HG03442 (cell line): Measurements from ENCODE around the gene ZFPM1.

Source experiments
- ATAC-seq: cut with Tn5 transposase; IDR thresholded peaks from one replicate; pipeline ENCODE4 v1.9.1; 2021; ENCODE audit warnings: mild to moderate bottlenecking, moderate library complexity; ENCODE audit not compliant: unreplicated experiment

ZFPM1 gene

DNA sequence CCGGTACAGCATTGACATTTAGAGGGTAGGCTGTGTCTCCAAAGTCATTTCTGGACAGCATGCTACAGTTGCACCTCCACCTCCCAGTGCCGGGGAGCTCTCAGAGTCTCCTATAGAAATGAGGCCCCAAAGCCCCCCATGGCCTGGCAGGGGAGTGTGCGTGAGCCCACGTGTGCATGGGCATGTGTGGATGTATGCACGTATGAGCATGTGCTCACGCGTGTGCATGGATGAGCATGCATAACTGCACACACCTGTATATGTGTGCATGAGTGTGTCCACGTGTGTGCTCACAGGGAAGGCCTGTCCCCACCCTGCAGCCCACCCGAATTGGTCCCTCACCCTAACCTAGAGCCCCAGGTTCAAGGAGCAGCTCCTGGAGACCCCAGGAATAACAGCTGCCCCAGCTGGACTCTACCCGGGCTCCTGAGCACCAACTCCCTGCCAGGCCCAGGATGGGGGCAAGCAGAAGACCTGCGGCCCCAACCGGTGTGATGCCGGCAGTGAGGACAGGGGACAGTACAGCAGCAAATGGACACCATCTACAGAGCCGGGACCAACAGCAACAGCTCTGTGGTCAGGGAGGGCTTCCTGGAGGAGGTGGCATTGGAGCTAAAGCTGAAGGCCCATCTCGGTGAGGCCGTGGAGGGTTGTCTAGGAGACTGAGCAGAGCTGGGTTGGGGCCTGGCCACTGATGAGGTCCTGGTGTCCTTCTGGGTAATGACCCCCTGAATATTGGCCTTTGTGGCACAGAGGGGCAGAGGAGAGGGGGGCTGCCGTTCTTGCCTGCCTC is 35.2 kb upstream of the ZFPM1 start:
- no peak for ATAC-seq

DNA sequence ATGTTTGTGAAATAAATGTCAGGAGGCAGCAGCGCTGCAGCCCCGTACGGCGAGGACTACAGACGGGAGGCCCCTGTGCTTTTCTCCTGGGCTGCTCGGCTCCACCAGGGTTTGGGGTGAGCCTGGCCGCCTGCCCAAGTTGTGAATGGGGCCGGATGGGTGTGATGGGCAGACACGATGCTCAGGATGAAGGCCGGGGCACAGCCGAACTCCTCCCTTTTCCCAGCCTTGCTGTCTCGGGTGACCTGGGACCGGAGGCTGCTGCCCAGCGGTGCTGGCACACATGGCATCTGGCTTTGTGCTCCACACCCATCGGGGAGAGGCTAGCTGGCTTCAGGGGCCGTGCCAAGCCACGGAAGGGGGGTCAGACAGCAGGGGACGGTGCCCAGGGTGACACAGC is 34.2 kb upstream of the ZFPM1 start:
- no peak for ATAC-seq

DNA sequence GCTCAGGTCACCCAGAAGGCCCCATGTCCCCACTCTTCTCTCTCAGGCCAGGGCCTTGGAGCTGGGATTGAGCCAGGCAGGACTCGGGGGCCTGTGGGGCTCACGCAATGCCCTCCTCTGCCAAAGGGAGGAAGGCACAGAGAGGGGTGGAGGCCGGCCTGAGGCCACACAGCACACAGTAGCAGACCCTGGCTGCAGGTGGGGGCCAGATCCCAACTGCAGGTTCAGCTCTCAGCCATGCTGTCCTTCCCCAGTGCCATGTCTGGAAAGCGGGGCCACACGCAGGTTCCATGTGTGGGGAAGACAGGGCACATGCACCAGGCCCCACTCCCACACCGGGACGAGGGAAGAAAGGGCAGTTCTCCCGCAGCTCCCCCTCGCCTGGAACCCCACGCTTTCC is 33.3 kb upstream of the ZFPM1 start:
- no peak for ATAC-seq

DNA sequence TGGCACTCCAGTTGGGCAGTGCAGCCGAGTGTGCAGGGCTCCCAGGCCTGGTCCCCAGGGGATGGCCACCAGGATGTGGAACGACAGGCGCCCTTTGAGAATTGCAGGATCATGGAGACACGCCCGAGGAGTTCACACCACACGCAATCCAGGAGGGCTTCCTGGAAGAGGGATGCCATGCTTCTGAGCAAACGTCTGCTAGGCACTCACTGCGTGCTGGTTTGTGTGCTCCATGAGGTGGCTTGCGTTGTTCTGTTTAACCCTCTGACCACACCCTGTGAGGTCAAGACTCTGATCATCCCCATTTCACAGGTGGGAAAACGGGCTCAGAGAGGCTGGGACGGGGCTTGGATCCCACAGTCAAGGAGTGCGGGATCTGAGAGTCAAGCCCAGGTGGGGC is 32.6 kb upstream of the ZFPM1 start:
- ATAC-seq: no peak

DNA sequence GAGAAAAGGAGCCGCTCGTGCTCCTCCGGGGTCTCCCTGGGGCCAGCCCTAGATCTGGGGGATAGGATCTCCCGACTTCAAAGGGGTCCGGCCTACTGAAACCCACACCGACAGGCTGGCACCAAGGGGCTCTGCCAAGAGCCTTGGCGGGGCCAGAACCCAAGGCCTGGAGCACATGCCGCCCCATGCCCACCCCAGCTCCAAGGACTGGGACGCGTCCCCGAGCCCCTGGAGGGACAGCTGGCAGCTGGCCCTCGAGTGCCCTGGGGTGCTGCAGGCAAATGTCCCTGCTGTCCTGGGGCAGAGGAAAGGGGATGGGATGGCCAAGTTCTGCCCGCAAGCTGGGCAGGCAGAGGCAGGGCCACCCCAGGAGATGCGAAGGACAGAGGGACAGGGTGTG is 31.8 kb upstream of the ZFPM1 start:
- ATAC-seq: no peak

DNA sequence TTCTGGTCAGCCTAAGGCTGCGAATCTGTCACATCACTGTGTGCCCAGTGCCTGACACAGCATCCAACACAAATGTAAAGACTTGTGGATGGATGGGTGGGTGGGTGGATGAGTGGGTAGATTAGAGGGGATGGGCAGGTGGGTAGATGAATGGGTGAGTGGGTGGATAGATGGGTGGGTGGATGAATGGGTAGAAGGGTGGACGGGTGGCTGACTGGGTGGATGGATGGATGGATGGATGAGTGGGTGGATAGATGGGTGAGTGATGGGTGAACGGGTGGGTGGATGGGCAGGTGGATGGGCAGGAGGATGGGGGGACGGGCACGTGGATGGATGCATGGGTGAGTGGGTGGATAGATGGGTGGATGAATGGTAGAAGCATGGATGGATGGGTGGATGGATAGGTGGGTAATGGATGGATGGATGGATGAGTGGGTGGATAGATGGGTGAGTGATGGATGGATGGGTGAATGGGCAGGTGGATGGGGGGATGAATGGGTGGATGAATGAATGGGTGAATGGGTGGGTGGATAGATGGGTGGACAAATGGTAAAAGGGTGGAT is 31.1 kb upstream of the ZFPM1 start:
- ATAC-seq: no peak

DNA sequence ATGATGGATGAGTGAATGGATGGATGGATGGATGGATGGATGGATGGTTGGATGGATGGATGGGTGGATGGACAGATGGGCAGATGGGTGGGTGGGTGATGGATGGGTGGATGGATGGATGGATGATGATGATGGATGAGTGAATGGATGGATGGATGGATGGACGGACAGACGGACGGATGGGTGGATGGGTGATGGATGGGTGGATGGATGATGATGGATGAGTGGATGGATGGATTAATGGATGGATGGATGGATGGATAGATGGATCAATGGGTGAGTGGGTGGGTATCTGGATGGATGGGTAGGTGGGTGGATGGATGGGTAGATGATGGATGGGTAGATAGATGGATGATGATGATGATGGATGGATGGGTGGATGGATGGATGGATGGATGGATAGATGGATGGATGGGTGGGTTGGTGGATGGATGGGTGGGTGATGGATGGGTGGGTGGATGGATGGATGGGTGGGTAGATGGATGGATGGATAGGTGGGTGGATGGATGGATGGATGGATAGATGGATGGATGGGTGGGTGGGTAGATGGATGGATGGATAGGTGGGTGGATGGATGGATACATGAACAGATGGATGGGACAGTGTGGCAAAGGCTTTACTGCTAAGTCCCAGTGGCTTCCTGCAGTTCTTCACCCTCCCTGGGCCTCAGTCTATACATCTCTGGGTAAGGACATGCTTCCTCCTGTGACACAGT is 30.2 kb upstream of the ZFPM1 start:
- ATAC-seq: no peak

DNA sequence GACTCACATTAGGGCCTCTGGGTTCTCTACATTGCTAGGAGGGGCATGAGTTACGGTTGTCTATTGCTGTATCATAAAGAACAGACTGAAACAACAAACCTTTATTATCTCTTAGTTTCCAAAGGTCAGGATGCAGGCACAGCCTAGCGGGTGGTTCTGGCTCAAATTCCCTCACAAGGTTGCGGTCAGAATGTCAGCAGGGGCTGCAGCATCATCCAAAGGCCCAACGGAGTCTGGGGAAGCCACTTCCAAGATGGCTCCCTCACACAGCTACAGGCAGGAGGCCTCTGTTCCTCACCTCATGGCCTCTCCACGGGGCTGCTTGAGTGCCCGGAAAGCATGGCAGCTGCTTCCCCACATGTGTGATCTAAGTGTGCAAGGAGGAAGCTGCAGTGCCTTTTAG is 29.6 kb upstream of the ZFPM1 start:
- no peak for ATAC-seq

DNA sequence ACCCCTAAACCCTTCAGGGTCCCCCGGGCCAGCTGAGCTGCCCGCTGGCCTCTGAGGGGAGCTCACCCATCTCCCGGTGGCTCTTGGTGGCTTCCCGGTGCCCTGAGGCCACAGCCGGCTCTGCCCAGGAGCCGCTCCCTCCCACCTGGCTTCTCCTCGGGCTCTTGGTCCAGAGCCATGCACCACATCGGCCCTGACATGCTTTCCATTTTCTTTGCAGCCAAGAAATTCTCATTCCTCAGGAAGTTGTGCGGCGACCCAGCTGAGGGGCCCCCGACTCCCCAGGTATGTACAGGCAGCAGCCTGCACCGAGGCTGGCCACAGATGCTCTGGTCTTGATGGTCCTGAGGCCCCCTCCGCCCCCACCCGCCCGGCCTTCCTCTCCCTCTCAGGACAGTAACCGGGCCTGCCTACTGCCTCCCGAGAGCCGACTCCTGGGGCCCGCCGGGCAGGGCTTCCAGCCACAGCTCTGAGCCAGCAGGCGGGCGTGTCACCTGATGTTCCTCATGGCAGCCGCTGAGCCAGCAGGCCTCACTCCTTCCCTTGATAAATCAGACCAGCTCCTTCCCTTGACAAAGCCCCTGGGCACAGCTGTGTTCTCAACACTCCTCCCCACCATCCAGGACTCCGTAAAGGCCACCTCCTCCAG is 28.4 kb upstream of the ZFPM1 start:
- ATAC-seq: no peak

DNA sequence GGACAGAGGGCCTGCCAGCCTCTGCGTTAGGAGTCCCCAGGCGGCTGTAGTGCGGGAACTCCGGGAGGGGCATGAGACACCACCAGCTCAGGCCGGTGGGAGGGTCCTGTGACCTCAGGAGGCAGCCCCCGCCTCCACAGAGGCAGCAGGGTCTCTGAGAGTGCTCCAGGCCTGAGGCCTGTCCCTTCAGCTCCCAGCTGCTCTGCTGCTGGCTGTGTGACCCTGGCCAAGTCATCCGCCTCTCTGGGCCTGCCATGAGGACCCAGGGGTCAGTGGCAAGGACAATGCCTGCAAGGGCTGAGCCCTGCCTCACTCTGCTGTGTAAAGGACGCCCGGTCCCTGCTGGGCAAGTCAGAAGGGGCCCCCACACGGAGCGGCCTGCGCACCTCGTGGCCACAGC is 27.1 kb upstream of the ZFPM1 start:
- ATAC-seq: no peak

DNA sequence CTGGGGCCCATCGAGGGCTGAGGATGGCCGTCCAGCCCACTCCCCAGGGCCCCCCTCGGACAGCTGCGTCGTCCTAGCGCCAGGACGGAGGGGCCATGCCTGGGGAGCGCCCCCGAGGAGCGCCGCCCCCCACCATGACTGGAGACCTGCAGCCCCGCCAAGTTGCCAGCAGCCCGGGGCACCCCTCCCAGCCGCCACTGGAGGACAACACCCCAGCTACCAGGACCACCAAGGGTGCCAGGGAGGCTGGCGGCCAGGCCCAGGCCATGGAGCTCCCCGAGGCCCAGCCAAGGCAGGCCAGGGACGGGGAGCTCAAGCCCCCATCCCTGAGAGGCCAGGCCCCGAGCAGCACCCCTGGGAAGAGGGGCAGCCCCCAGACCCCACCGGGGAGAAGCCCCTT is 25.7 kb upstream of the ZFPM1 start:
- no peak for ATAC-seq

DNA sequence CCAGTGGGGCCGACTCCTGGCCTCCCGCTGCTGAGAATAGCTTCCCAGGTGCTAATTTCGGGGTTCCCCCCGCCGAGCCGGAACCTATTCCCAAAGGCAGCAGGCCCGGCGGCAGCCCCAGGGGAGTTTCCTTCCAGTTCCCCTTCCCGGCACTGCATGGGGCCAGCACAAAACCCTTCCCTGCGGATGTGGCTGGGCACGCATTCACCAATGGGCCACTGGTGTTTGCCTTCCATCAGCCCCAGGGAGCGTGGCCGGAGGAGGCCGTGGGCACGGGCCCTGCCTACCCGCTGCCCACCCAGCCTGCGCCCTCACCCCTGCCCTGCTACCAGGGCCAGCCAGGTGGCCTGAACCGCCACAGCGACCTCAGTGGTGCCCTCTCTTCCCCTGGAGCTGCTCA is 24.9 kb upstream of the ZFPM1 start:
- ATAC-seq: no peak

DNA sequence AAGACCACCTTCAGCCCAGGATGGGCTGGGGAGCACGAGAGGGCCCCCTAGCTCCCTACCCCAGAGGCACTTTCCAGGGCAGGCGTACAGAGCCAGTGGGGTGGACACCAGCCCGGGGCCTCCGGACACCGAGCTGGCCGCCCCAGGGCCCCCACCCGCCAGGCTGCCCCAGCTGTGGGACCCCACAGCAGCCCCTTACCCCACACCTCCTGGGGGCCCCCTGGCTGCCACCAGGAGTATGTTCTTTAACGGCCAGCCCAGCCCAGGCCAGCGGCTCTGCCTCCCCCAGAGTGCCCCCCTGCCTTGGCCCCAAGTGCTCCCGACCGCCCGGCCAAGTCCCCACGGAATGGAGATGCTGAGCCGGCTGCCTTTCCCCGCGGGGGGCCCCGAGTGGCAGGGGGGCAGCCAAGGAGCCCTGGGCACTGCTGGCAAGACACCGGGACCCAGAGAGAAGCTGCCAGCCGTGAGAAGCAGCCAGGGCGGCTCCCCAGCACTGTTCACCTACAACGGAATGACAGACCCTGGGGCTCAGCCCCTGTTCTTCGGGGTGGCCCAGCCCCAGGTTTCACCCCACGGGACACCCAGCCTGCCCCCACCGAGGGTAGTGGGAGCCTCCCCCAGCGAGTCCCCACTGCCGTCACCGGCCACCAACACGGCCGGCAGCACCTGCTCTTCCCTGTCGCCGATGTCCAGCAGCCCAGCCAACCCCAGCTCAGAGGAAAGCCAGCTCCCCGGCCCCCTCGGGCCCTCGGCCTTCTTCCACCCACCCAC is 24.3 kb upstream of the ZFPM1 start:
- ATAC-seq: no peak

DNA sequence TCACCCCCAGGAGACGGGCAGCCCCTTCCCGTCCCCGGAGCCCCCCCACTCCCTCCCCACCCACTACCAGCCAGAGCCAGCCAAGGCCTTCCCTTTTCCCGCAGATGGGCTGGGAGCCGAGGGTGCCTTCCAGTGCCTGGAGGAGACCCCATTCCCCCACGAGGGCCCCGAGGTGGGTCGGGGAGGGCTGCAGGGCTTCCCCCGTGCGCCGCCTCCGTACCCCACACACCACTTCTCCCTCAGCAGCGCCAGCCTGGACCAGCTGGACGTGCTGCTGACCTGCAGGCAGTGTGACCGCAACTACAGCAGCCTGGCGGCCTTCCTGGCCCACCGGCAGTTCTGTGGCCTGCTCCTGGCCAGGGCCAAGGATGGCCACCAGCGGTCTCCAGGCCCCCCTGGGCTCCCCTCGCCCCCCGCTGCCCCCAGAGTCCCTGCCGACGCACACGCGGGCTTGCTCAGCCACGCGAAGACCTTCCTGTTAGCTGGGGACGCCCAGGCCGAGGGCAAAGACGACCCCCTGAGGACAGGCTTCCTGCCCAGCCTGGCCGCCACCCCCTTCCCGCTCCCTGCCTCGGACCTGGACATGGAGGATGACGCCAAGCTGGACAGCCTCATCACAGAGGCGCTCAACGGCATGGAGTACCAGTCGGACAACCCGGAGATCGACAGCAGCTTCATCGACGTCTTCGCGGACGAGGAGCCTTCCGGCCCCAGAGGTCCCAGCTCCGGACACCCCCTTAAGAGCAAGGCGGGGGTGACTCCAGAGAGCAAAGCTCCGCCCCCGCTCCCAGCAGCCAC is 23.5 kb upstream of the ZFPM1 start:
- ATAC-seq: no peak

DNA sequence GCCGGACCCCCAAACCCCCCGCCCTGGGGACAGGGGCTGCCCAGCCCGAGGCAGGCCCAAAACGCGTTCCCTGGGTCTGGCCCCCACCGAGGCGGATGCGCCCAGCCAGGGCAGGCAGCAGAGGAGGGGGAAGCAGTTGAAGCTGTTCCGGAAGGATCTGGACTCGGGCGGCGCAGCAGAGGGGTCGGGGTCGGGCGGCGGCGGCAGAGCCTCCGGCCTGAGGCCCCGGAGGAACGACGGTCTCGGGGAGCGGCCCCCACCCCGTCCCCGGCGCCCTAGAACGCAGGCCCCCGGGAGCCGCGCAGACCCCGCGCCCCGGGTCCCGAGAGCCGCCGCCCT is 22.9 kb upstream of the ZFPM1 start:
- no peak for ATAC-seq

DNA sequence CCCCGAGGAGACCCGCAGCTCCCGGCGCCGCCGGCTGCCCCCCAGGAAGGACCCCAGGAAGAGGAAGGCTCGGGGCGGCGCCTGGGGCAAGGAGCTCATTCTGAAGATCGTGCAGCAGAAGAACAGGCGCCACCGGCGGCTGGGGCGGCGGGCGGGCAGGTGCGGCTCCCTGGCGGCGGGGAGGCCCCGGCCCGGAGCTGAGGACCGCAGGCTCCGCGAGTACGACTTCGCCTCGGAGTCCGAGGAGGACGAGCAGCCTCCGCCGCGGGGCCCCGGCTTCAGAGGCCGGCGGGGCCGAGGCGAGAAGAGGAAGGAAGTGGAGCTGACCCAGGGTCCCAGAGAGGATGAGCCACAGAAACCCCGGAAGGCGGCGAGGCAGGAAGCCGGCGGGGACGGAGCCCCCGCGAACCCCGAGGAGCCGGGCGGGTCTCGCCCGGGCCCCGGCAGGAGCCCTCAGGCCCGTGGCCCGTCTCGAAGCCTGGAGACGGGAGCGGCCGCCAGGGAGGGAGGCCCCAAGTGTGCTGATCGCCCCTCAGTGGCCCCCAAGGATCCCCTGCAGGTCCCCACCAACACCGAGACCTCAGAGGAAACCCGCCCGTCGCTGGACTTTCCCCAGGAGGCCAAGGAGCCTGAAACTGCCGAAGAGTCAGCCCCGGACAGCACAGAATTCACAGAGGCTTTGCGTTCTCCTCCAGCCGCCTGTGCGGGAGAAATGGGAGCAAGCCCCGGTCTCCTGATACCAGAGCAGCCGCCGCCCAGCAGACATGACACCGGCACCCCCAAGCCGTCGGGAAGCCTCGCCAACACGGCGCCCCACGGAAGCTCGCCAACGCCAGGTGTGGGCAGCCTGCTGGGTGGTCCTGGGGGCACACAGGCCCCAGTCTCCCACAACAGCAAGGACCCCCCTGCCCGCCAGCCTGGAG is 22.3 kb upstream of the ZFPM1 start:
- no peak for ATAC-seq

DNA sequence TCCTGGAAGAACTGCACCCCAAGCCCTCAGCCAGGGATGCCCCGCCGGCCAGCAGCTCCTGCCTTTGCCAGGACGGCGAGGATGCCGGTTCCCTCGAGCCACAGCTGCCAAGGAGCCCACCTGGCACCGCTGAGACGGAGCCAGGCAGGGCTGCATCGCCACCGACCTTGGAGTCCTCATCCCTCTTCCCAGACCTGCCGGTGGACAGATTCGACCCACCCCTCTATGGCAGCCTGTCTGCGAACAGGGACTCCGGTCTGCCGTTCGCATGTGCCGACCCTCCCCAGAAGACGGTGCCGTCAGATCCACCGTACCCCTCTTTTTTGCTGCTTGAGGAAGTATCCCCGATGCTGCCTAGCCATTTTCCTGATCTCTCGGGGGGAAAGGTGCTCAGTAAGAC is 21.4 kb upstream of the ZFPM1 start:
- ATAC-seq: no peak

DNA sequence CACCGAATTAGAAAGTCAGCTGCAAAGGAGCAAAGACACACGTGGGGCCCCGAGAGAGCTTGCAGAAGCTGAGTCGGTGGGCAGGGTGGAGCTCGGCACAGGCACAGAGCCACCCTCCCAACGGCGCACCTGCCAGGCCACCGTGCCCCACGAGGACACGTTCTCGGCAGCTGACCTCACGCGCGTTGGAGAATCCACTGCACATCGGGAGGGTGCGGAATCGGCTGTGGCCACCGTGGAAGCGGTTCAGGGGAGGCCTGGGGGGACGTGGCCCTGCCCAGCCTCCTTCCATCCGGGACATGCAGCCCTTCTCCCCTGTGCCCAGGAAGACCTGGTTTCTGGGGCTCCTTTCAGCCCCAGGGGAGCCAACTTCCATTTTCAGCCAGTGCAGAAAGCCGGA is 20.9 kb upstream of the ZFPM1 start:
- no peak for ATAC-seq

DNA sequence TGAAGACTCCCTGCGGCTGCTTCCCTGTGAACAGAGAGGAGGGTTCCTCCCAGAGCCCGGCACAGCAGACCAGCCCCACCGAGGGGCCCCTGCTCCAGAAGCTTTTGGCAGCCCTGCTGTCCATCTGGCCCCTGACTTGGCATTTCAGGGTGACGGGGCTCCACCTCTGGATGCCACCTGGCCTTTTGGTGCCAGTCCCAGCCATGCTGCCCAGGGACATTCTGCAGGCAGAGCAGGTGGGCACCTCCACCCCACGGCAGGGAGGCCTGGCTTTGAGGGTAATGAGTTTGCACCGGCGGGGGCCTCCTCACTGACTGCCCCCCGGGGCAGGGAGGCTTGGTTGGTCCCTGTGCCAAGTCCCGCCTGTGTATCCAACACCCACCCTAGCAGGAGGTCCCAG is 20.3 kb upstream of the ZFPM1 start:
- ATAC-seq: no peak
